DOHH2 (cell line): ENCODE data around the gene RBP7.

Experiments used
- EZH2phosphoT487 ChIP-seq: fragments of 200-600 bp; sonication (generic); IDR thresholded peaks from 2 replicates; pipeline ENCODE4 v1.6.1; 2017; ENCODE audit warnings: borderline replicate concordance, mild to moderate bottlenecking, antibody characterized with exemption, low read length, moderate library complexity, mixed read lengths
- TF ChIP-seq, protein P1 (sequence below): fragments of 200-600 bp; sonication (generic); IDR thresholded peaks from one replicate; pipeline ENCODE4 v1.5.1; 2014; ENCODE audit warnings: antibody characterized with exemption, mild to moderate bottlenecking, low read depth, low read length; ENCODE audit not compliant: poor library complexity, severe bottlenecking

DNA sequence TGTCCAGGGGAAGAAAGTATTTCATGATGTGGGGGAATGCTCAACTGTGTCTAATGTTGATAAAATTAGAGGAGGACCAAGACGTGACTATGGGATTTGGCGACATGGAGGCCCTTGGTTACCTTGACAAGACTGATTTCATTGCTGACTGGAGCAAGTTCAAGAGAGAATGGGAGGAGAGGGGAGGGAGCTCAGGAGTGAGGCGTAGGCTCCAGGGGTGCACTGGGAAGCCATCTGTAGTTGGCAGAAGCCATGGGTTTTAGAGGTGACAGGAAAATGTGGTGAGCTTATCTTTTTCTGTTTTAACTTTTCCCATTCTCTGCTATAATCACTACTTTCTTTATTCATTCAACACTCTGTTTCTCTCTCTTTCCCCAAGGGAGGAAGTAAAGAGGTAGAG lies 51.6 kb downstream of the RBP7 start:
- TF ChIP-seq, protein P1, sequence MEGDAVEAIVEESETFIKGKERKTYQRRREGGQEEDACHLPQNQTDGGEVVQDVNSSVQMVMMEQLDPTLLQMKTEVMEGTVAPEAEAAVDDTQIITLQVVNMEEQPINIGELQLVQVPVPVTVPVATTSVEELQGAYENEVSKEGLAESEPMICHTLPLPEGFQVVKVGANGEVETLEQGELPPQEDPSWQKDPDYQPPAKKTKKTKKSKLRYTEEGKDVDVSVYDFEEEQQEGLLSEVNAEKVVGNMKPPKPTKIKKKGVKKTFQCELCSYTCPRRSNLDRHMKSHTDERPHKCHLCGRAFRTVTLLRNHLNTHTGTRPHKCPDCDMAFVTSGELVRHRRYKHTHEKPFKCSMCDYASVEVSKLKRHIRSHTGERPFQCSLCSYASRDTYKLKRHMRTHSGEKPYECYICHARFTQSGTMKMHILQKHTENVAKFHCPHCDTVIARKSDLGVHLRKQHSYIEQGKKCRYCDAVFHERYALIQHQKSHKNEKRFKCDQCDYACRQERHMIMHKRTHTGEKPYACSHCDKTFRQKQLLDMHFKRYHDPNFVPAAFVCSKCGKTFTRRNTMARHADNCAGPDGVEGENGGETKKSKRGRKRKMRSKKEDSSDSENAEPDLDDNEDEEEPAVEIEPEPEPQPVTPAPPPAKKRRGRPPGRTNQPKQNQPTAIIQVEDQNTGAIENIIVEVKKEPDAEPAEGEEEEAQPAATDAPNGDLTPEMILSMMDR, result no peak
- TF ChIP-seq EZH2phosphoT487, result no peak
